Measurements from ENCODE around the gene ZNF557. TPM values are rescaled to one million over a fixed set of nuclear protein-coding genes. Genes with fewer than 3 reads are reported as not detected.

The ZNF557 gene
- total and polyA plus RNA-seq, 2 of the 8 experiments (the other 6 are each of a cell fraction or from before 2014, with no cell fraction given): 1.4 to 7.4 TPM

- H3K4me2 ChIP-seq (ENCODE audit: insufficient read depth in 1 of 2, low read depth in 2 of 2, low read length in 2 of 2): no peak overlapping the region
- H3K14ac ChIP-seq (ENCODE audit: insufficient read length): no peak overlapping the region
- H3K4me3 ChIP-seq (ENCODE audit: extremely low read depth in 1 of 4, insufficient read depth in 2 of 4, low read depth in 3 of 4, low read length in 4 of 4): no peak overlapping the region
- H3K9ac ChIP-seq (replicated peaks in 1 of 4; ENCODE audit: extremely low read depth in 1 of 4, low read depth in 3 of 4, low read length in 3 of 4): no peak overlapping the region
- ChIA-PET POLR2A (ENCODE audit: partially characterized antibody) (interaction anchor here (0.6 to 1.4 kb wide), 2 partner anchors 11 to 586 kb away, joined by 3 read pairs; no protein-coding TSS in a partner anchor), CTCF (ENCODE audit: partially characterized antibody) (no interaction called here)
- H2BK120ac ChIP-seq (replicated peaks; ENCODE audit: low read depth, low read length): no peak overlapping the region
- no peak overlapping the region for H3K23ac ChIP-seq (ENCODE audit: insufficient read length)
- no peak overlapping the region for H2BK5ac ChIP-seq (ENCODE audit: low read depth, low read length)
- 94% methylated on average over 6 of the region's 6 CpGs; no CpG with 5 or more reads in 1 of the 2 experiments for WGBS, 2 experiments (ENCODE audit: extremely low coverage in 1 of 2, insufficient coverage in 1 of 2, insufficient read length in 1 of 2, insufficient replicate concordance in 2 of 2, low coverage in 1 of 2, low lambda C conversion rate in 2 of 2, missing lambda C conversion rate in 1 of 2)
- H3K79me2 ChIP-seq (ENCODE audit: control insufficient read depth in 1 of 2, insufficient read depth in 2 of 2, low read length in 2 of 2): no peaks in the 10 kb centered on the region
- H3K36me3 ChIP-seq (ENCODE audit: control insufficient read depth in 2 of 4, insufficient read depth in 4 of 4, low read length in 3 of 4): peaks cover 27 to 88% (median 61%) of the 10 kb centered on the region in 4 experiments
- H4K20me1 ChIP-seq (replicated peaks in 1 of 2; ENCODE audit: control insufficient read depth in 1 of 2, insufficient read depth in 2 of 2, low read length in 2 of 2): no peaks in the 10 kb centered on the region
- FAIRE-seq (no peak), DNase-seq (ENCODE audit: low read depth in 1 of 2, low spot score in 2 of 2) (no peak)
- no peak overlapping the region for H2BK15ac ChIP-seq (ENCODE audit: low read length)
- no peaks in the 10 kb centered on the region for H3K4me1 ChIP-seq (replicated peaks in 1 of 4; ENCODE audit: control insufficient read depth in 3 of 4, insufficient read depth in 4 of 4, low read length in 3 of 4)
- H2BK20ac ChIP-seq (ENCODE audit: low read length): no peak overlapping the region
- H2AK5ac ChIP-seq (ENCODE audit: low read depth, low read length): no peak overlapping the region
- H4K91ac ChIP-seq (replicated peaks; ENCODE audit: insufficient read length, low read length): no peak overlapping the region
- H3K56ac ChIP-seq (replicated peaks; ENCODE audit: insufficient read length, low read depth, low read length): no peak overlapping the region
- H2AFZ ChIP-seq (ENCODE audit: low read length): no peak overlapping the region
- H3K27me3 ChIP-seq (replicated peaks in 1 of 4; ENCODE audit: control insufficient read depth in 3 of 4, extremely low read depth in 1 of 4, insufficient read depth in 3 of 4, low read length in 3 of 4): no peaks in the 10 kb centered on the region
- H3K23me2 ChIP-seq (ENCODE audit: low read depth, low read length): no peaks in the 10 kb centered on the region
- no peak overlapping the region for H4K5ac ChIP-seq (ENCODE audit: insufficient read length, low read depth, low read length)
- no peak overlapping the region for H3K27ac ChIP-seq (ENCODE audit: low read depth, low read length)
- no peak overlapping the region for H3K4ac ChIP-seq (replicated peaks; ENCODE audit: insufficient read length, low read depth, low read length)
- H3K9me3 ChIP-seq (ENCODE audit: insufficient read depth in 2 of 2, low read depth in 1 of 2, low read length in 1 of 2): peaks cover 33 to 50% of the 10 kb centered on the region in 2 experiments
- no peak overlapping the region for H4K8ac ChIP-seq (ENCODE audit: extremely low read depth, insufficient read depth, low read length)
- H3K79me1 ChIP-seq (ENCODE audit: low read depth, low read length): no peaks in the 10 kb centered on the region
- H3K18ac ChIP-seq (ENCODE audit: extremely low read depth, low read length): no peak overlapping the region
- H2BK12ac ChIP-seq (ENCODE audit: low read depth, low read length): no peak overlapping the region
- no peak for TF ChIP-seq SIN3A (conservative IDR thresholded peaks at IDR 0.05 in 1 of 2, IDR thresholded peaks at IDR 0.05 in 1 of 2; ENCODE audit: low read depth in 1 of 2, low read length in 2 of 2)
- TF ChIP-seq EP300 (IDR thresholded peaks at IDR 0.05; ENCODE audit: borderline replicate concordance in 1 of 2, low read depth in 2 of 2, low read length in 2 of 2): no peak
- TF ChIP-seq CHD1 (IDR thresholded peaks at IDR 0.05; ENCODE audit: low read depth, low read length): no peak
- TF ChIP-seq GTF2F1 (IDR thresholded peaks at IDR 0.05; ENCODE audit: borderline replicate concordance, low read depth, low read length): no peak
- TF ChIP-seq TEAD4 (IDR thresholded peaks at IDR 0.05; ENCODE audit: low read depth, low read length): no peak
- TF ChIP-seq GABPA (IDR thresholded peaks at IDR 0.05; ENCODE audit: borderline replicate concordance, insufficient read depth, low read length): no peak
- no peak for TF ChIP-seq RAD21 (IDR thresholded peaks at IDR 0.05 in 1 of 2, conservative IDR thresholded peaks at IDR 0.05 in 1 of 2; ENCODE audit: low read depth in 2 of 2, low read length in 2 of 2)
- no peak for TF ChIP-seq CTBP2 (IDR thresholded peaks at IDR 0.05; ENCODE audit: borderline replicate concordance, insufficient read depth, insufficient read length, low read length)
- TF ChIP-seq ATF2 (IDR thresholded peaks at IDR 0.05; ENCODE audit: low read length): no peak
- no peak for TF ChIP-seq SP4 (IDR thresholded peaks at IDR 0.05; ENCODE audit: low read length)
- TF ChIP-seq MAFK (IDR thresholded peaks at IDR 0.05; ENCODE audit: low read depth, low read length): no peak
- TF ChIP-seq TAF7 (optimal IDR thresholded peaks at IDR 0.05; ENCODE audit: borderline replicate concordance, low read depth, low read length): no peak
Measured at GRCh38 chr19:7076151-7076550, 6.6 kb downstream of the ZNF557 start.

Measured in H1 (cell line).